ENCODE measurements around the gene ANXA11. TPM values are rescaled to one million over a fixed set of nuclear protein-coding genes. Genes with fewer than 3 reads are reported as not detected.

ANXA11 gene
- total and polyA plus RNA-seq, 8 donors = 91.4 to 293 (median 161) TPM

DNA sequence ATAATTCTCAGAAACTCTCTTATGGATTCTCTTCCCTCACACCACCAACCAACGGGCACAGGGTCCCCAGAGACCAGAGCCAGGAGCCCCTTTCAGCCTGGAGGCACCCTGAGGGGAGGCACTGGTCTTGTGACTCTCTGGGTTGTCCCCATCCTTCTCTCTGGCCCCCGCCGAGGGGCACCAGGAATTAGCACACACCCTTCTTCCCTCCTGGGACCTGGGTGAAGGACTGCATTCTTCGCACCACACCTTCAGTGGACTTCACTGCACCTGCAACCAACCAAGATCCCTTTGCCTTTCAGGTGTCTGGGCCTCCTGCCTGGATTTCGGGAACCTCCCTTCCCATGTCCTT, 50.7 kb downstream of the ANXA11 start:
- H3K36me3 ChIP-seq = peaks cover 41 to 100% (median 98%) of the 10 kb centered on the region in 4 donors

DNA sequence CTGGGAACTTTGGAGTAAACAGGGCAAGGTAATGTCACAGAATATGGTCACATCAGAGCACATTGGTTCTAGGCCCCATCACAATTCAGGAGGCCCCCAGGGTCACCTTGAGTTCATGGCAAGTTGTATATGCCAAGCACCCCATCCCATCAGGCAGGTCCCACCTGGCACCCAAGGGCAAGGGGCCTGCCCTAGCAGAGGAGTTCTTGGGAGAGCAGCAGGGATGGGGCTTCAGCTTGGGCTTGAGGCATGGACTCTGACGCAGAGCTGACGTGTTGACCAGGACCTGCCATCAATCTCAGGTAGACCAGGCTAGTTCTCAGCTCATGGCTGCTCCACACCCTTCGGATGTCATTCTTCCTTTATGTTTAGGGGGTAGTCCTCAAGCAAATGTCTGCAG, 51.9 kb downstream of the ANXA11 start:
- 59 to 98% (median 85%) methylated on average over 2 to 3 of the region's 3 CpGs for WGBS, 5 donors
- H3K27me3 ChIP-seq = no peaks in the 10 kb centered on the region
- no peaks in the 10 kb centered on the region for H3K9me3 ChIP-seq
- no peak for DNase-seq
- peaks cover 41 to 100% (median 96%) of the 10 kb centered on the region in 4 donors for H3K36me3 ChIP-seq
- intact Hi-C loops (cut with DNase I; ENCODE audit: low total_unique reads) = no loop called here
- no peak overlapping the region for H3K4me3 ChIP-seq
- peaks cover 26 to 47% (median 37%) of the 10 kb centered on the region in 4 donors for H3K4me1 ChIP-seq
- peak overlapping the region in 3 of 5 donors; percentile 40 to 87 (median 86) for H3K27ac ChIP-seq
- TF ChIP-seq EP300 (IDR thresholded peaks at IDR 0.05) = no peak
- no peak for TF ChIP-seq CTCF (IDR thresholded peaks at IDR 0.05)
- TF ChIP-seq POLR2A (IDR thresholded peaks at IDR 0.05) = no peak
- no peak for TF ChIP-seq POLR2AphosphoS5 (IDR thresholded peaks at IDR 0.05)

More for the DNA sequence above, 50.7 kb downstream of the ANXA11 start:
- Histone ChIP-seq H3K27me3 (no peaks in the 10 kb centered on the region), H3K4me1 (peaks cover 37 to 59% (median 48%) of the 10 kb centered on the region in 4 donors), H3K9me3 (no peaks in the 10 kb centered on the region), H3K27ac (peak overlapping the region; percentile 65 to 87 (median 80)), H3K4me3 (no peak overlapping the region)
- 52 to 73% (median 62%) methylated on average over 5 of the region's 5 CpGs for WGBS, 5 donors
- TF ChIP-seq EP300 (IDR thresholded peaks at IDR 0.05) = no peak
- intact Hi-C loops (cut with DNase I; ENCODE audit: low total_unique reads) = no loop called here
- DNase-seq = no peak

DNA sequence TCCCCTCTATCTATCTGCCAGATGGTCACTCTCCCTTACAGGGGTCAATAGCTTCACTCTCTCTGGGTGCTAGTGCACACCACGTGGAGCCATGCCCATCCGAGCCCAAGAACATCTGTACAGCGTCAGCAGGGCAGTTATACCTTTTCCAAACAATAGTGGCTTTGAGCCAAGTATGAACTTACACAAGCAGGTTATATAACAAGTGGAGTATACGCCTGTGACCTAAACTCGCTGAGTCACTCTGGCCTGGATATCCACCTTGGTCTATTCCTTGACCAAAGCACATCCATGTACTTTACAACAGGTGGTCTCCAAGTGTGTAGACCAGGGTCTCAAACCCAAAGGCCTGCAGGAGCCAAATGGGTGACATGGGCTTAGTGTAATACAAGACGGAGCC, 52.5 kb downstream of the ANXA11 start:
- Histone ChIP-seq H3K4me3 (no peak overlapping the region), H3K9me3 (no peaks in the 10 kb centered on the region), H3K27ac (peak overlapping the region in 2 of 5 donors; percentile 40 to 41), H3K4me1 (peaks cover 19 to 41% (median 30%) of the 10 kb centered on the region in 4 donors), H3K27me3 (no peaks in the 10 kb centered on the region), H3K36me3 (peaks cover 37 to 100% (median 96%) of the 10 kb centered on the region in 4 donors)
- no peak for DNase-seq
- WGBS, 5 donors = 80 to 88% (median 86%) methylated on average over 6 of the region's 6 CpGs
- TF ChIP-seq POLR2A (IDR thresholded peaks at IDR 0.05) = no peak
- TF ChIP-seq POLR2AphosphoS5 (IDR thresholded peaks at IDR 0.05) = no peak
- intact Hi-C loops (cut with DNase I; ENCODE audit: low total_unique reads) = no loop called here

GRCh38 chr10:80150172-80150571, 55.2 kb downstream of the ANXA11 start:
- TF ChIP-seq EP300 (IDR thresholded peaks at IDR 0.05) (no peak), CTCF (IDR thresholded peaks at IDR 0.05) (no peak)
- no peak for DNase-seq
- H3K27ac ChIP-seq = no peak overlapping the region
- peaks cover 25 to 82% (median 72%) of the 10 kb centered on the region in 4 donors for H3K36me3 ChIP-seq
- no peak overlapping the region for H3K4me3 ChIP-seq
- peaks cover 6 to 24% (median 12%) of the 10 kb centered on the region in 4 donors for H3K4me1 ChIP-seq
- H3K27me3 ChIP-seq = no peaks in the 10 kb centered on the region
- WGBS, 5 donors = 63 to 85% (median 74%) methylated on average over 2 of the region's 2 CpGs
- intact Hi-C loops (cut with DNase I; ENCODE audit: low total_unique reads) = no loop called here
- H3K9me3 ChIP-seq = no peaks in the 10 kb centered on the region

DNA sequence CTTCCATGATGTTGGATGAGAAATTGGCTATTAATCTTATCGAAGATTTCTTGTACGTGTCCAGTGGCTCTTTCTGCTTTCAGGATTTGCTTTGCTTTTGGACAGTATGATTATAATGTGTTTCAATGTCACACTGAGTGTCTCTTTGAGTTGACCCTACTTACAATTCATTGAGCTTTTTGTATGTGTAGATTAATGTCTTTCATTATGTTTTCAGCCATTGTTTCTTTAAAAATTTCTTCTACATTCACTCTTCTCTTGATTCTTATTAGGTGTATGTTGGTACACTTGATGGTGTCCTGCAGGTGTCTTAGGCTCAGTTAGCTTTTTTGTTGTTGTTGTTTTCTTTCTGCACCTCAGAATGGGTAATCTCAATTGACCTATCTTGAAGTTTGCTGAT, 56.2 kb downstream of the ANXA11 start:
- Histone ChIP-seq H3K9me3 (no peaks in the 10 kb centered on the region), H3K27ac (no peak overlapping the region), H3K36me3 (peaks cover 25 to 72% (median 62%) of the 10 kb centered on the region in 4 donors), H3K4me3 (no peak overlapping the region), H3K4me1 (peaks cover 10 to 22% (median 13%) of the 10 kb centered on the region in 4 donors), H3K27me3 (no peaks in the 10 kb centered on the region)
- 96 to 100% (median 99%) methylated on average over 2 of the region's 2 CpGs for WGBS, 5 donors
- no peak for DNase-seq
- intact Hi-C loops (cut with DNase I; ENCODE audit: low total_unique reads) = no loop called here
- TF ChIP-seq CTCF (IDR thresholded peaks at IDR 0.05) (no peak), POLR2A (IDR thresholded peaks at IDR 0.05) (no peak)

Measured in stomach (tissue), 9 donors.